CD4-positive, alpha-beta memory T cell (primary cell): ENCODE measurements around the gene HGS. TPM values are rescaled to one million over a fixed set of nuclear protein-coding genes. Genes with fewer than 3 reads are reported as not detected.

Experiments used
- CTCF ChIA-PET: fragments of 350-600 bp; sonication (Branson Sonifier 250); formaldehyde crosslinking; loops from one replicate; lab custom pipeline; 2021; ENCODE audit warnings: inconsistent platforms; ENCODE audit not compliant: partially characterized antibody; lab: Charles Lee
- POLR2A ChIA-PET: fragments of 350-600 bp; sonication (Branson Sonifier 250); formaldehyde crosslinking; loops from one replicate; lab custom pipeline; 2021; ENCODE audit not compliant: partially characterized antibody; lab: Charles Lee
- DNase-seq, 5 donors: peaks; one replicate each; pipeline versions ENCODE4 v3.0.0 to v3.0.0-alpha.2; 2020 to 2022; ENCODE audit warnings: mixed read lengths in 1 of 5
- H3K27ac ChIP-seq: one replicate; pipeline ENCODE4 v1.7.0; 2013; ENCODE audit warnings: low read depth, low read length
- H3K27me3 ChIP-seq: 2 replicates; pipeline ENCODE4 v1.7.0; 2013; ENCODE audit warnings: mild to moderate bottlenecking, low read length, moderate library complexity; ENCODE audit not compliant: insufficient read depth
- H3K36me3 ChIP-seq: 2 replicates; pipeline ENCODE4 v1.7.0; 2013; ENCODE audit warnings: mild to moderate bottlenecking, low read length, moderate library complexity; ENCODE audit not compliant: insufficient read depth
- H3K4me1 ChIP-seq: 2 replicates; pipeline ENCODE4 v1.7.0; 2013; ENCODE audit warnings: mild to moderate bottlenecking, low read length, moderate library complexity; ENCODE audit not compliant: insufficient read depth
- H3K4me3 ChIP-seq, 2 donors: one replicate each; pipeline ENCODE4 v1.7.0; 2013; ENCODE audit warnings: low read length in 2 of 2, mild to moderate bottlenecking in 1 of 2
- H3K9me3 ChIP-seq, 2 donors: one replicate each; pipeline ENCODE4 v1.7.0; 2013; ENCODE audit warnings: low read length in 2 of 2, control low read depth in 1 of 2; ENCODE audit not compliant: control insufficient read depth in 1 of 2
- H3K27ac Mint-ChIP-seq, 7 donors: one replicate each; pipeline ENCODE4 v1.8.0; 2020 to 2021; ENCODE audit warnings: mixed read lengths in 7 of 7, mild to moderate bottlenecking in 6 of 7, inconsistent platforms in 3 of 7, moderate library complexity in 3 of 7
- H3K27me3 Mint-ChIP-seq, 2 donors: one replicate each; pipeline ENCODE4 v1.8.0; 2020 to 2021; ENCODE audit warnings: mixed read lengths in 2 of 2
- H3K36me3 Mint-ChIP-seq, 2 donors: one replicate each; pipeline ENCODE4 v1.8.0; 2020 to 2021; ENCODE audit warnings: mixed read lengths in 2 of 2, inconsistent platforms in 1 of 2, mild to moderate bottlenecking in 1 of 2
- H3K4me1 Mint-ChIP-seq, 4 donors: one replicate each; pipeline ENCODE4 v1.8.0; 2020 to 2021; ENCODE audit warnings: mixed read lengths in 4 of 4, mild to moderate bottlenecking in 1 of 4
- H3K4me3 Mint-ChIP-seq, 8 donors: one replicate each; pipeline ENCODE4 v1.8.0; 2020 to 2021; ENCODE audit warnings: mixed read lengths in 8 of 8, mild to moderate bottlenecking in 7 of 8, moderate library complexity in 6 of 8, inconsistent platforms in 3 of 8
- H3K9me3 Mint-ChIP-seq, 8 donors: one replicate each; pipeline ENCODE4 v1.8.0; 2020 to 2021; ENCODE audit warnings: mixed read lengths in 8 of 8, mild to moderate bottlenecking in 5 of 8, inconsistent platforms in 3 of 8, moderate library complexity in 1 of 8
- intact Hi-C: fragments of 100-400 bp; cut with micrococcal nuclease; formaldehyde crosslinking; loops from one replicate; pipeline ENCODE4 v1.15.1; 2023
- polyA plus RNA-seq, 2 donors: library from polyadenylated mRNA; unstranded; fragments of 300-500 nt; fragmentation: Illumina TruSeq; gene quantifications; one replicate each; pipeline ENCODE4 v1.2.3, GENCODE V29; 2021
- total RNA-seq, 2 experiments: library from RNA; stranded (reverse); gene quantifications; one replicate each; pipeline ENCODE4 v1.2.3, GENCODE V29; 2021

Gene HGS
- total and polyA plus RNA-seq, 4 experiments from 2014 or later = 18.9 to 206 (median 114) TPM

DNA sequence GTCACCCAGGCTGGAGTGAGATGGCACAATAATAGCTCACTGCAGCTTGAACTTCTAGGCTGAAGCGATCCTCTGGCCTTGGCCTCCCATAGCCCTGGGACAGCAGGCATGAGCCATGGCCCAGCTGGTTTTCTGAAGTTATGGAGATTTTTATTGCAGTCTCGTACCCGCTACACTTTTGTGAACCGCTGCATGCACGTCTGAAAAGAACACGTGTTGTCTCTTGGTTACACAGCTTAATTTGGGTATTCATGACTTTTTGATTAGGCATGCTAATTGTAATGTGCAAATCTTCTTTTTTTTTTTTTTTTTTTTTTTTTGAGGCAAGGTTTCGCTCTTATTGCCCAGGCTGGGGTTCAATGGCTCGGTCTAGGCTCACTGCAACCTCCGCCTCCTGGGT is 41.6 kb downstream of the HGS start:
- Mint-ChIP-seq H3K4me1 (peaks cover 0 to 3% (median 1%) of the 10 kb centered on the region in 4 donors), H3K27ac (no peak overlapping the region), H3K9me3 (no peaks in the 10 kb centered on the region), H3K4me3 (no peak overlapping the region), H3K27me3 (peaks cover 12 to 15% of the 10 kb centered on the region in 2 donors), H3K36me3 (no peaks in the 10 kb centered on the region)
- Histone ChIP-seq H3K27me3 (no peaks in the 10 kb centered on the region), H3K27ac (no peak overlapping the region), H3K9me3 (no peaks in the 10 kb centered on the region), H3K4me3 (no peak overlapping the region), H3K4me1 (no peaks in the 10 kb centered on the region), H3K36me3 (no peaks in the 10 kb centered on the region)
- ChIA-PET CTCF (interaction anchor here (0.6 to 1.6 kb wide), 2 partner anchors 12 kb away, joined by 3 to 6 read pairs; no protein-coding TSS in a partner anchor), POLR2A (no interaction called here)
- intact Hi-C loops = no loop called here
- no peak for DNase-seq

DNA sequence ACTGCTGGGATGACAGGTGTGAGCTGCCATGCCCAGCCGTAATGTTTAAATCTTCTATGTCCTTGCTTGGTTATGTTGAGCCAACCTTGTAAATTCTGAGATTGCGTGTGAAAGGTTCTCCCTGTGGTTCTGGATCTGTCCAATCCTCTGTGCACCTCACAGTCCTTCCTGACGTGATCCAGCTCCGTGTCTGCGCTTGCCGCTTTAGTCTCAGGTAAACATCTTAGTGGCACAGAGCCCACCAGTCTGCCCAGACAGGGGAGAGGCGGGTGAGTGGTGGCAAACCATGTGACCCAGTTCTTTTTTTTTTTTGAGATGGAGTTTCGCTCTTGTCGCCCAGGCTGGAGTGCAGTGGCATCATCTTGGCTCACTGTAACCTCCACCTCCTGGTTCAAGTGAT is 42.2 kb downstream of the HGS start:
- H3K4me3 Mint-ChIP-seq = no peak overlapping the region
- no peak for DNase-seq
- POLR2A ChIA-PET = no interaction called here
- no peaks in the 10 kb centered on the region for H3K4me1 ChIP-seq
- H3K4me3 ChIP-seq = no peak overlapping the region
- H3K4me1 Mint-ChIP-seq = peaks cover 0 to 3% (median 1%) of the 10 kb centered on the region in 4 donors
- no peaks in the 10 kb centered on the region for H3K36me3 Mint-ChIP-seq
- H3K9me3 ChIP-seq = no peaks in the 10 kb centered on the region
- no peak overlapping the region for H3K27ac Mint-ChIP-seq
- no peaks in the 10 kb centered on the region for H3K36me3 ChIP-seq
- H3K9me3 Mint-ChIP-seq = no peaks in the 10 kb centered on the region
- H3K27me3 Mint-ChIP-seq = peaks cover 14 to 18% of the 10 kb centered on the region in 2 donors
- H3K27ac ChIP-seq = no peak overlapping the region
- intact Hi-C loops = no loop called here
- no peaks in the 10 kb centered on the region for H3K27me3 ChIP-seq
- CTCF ChIA-PET = interaction anchor here (1.6 kb wide), 1 partner anchor 12 kb away, joined by 6 read pairs; no protein-coding TSS in a partner anchor

DNA sequence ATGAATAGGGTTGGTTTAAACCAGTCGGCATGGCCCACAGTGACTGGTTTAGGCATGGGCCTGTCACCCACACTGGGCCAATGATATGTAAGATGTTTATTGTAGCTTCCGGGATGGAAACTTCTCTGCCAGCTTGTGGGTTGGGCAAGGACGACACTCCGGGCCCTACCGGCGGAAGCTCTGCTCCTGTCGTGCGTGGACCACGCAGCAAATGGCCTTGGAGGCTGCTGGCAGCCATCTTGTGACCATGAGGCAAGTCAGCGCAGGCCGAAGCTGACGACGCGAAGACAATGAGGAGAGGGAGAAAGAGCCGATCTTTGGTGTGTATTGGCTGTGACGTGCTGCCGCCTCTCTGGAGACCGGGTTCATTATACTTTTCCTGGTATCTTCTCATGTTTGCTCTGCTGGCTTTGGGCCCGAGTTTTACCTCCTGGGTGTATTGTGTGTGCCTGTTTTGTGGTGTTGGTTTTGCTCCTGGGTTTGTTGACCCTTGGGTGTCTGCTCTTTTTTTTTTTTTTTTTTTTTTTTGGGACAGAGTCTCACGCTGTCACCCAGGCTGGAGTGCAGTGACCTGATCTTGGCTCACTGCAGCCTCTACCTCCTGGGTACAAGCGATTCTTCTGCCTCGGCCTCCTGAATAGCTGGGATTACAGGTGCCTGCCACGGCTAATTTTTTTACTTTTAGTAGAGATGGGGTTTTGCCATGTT is 43.7 kb downstream of the HGS start:
- Histone ChIP-seq H3K4me3 (no peak overlapping the region), H3K36me3 (no peaks in the 10 kb centered on the region), H3K4me1 (no peaks in the 10 kb centered on the region), H3K27ac (no peak overlapping the region), H3K9me3 (no peaks in the 10 kb centered on the region), H3K27me3 (no peaks in the 10 kb centered on the region)
- CTCF ChIA-PET = no interaction called here
- no peak overlapping the region for H3K27ac Mint-ChIP-seq
- H3K9me3 Mint-ChIP-seq = no peaks in the 10 kb centered on the region
- H3K4me3 Mint-ChIP-seq = no peak overlapping the region
- H3K36me3 Mint-ChIP-seq = no peaks in the 10 kb centered on the region
- DNase-seq = no peak
- H3K27me3 Mint-ChIP-seq = peaks cover 15 to 19% of the 10 kb centered on the region in 2 donors
- intact Hi-C loops = no loop called here
- H3K4me1 Mint-ChIP-seq = peaks cover 0 to 3% (median 1%) of the 10 kb centered on the region in 4 donors
- POLR2A ChIA-PET = no interaction called here

DNA sequence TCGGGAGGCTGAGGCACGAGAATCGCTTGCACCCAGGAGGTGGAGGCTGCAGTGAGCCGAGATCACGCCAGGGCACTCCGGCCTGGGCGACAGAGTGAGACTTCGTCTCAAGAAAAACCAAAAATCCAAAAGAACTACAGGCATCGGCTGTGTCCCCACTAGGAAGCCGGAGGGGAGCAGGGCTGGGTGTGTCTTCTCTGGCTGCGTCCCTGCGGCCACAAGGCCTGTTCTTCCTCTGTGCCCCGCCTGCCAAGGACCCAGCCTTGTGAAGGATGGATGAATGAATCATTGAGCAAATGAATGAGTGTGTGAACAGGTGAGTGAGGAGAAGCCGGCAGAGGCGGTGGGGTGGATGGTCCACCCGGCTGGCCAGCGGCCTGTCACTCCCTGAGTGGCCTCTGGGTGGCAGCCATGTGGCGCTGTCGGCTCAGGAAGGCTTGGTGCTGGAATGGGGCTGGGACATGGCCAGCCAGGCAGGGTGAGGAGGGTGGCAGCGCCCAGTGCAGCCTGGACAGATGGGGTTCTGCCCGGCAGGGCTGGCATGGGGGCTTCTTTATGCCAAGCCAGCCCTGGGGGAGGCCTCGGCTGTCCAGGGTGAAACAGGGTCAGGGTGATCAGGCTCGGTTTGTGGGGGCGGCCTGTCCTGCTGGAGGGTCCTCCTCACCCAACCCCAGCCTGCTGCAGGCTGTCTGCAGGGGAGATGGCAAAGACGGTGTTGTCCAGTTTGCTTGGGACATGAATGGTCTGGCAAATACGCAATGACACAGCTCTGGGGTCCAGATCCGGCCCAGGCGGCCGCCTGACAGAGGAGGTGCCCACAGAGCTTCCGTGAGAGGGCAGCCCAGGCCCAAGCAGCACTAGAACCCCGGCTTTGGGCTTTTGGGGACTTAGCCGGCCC is 49.9 kb downstream of the HGS start:
- intact Hi-C loops = no loop called here
- Mint-ChIP-seq H3K4me3 (no peak overlapping the region), H3K27me3 (peaks cover 11 to 14% of the 10 kb centered on the region in 2 donors), H3K4me1 (peaks cover 0 to 7% (median 6%) of the 10 kb centered on the region in 4 donors), H3K9me3 (peaks cover 0 to 1% (median 0%) of the 10 kb centered on the region in 8 donors), H3K36me3 (no peaks in the 10 kb centered on the region), H3K27ac (peak overlapping the region in 1 of 7 donors; percentile 19)
- ChIA-PET POLR2A (no interaction called here), CTCF (no interaction called here)
- Histone ChIP-seq H3K4me3 (no peak overlapping the region), H3K4me1 (no peaks in the 10 kb centered on the region), H3K27me3 (no peaks in the 10 kb centered on the region), H3K9me3 (no peaks in the 10 kb centered on the region), H3K27ac (no peak overlapping the region), H3K36me3 (no peaks in the 10 kb centered on the region)
- peak in 4 of 5 donors; percentile 43 to 50 (median 46) for DNase-seq

DNA sequence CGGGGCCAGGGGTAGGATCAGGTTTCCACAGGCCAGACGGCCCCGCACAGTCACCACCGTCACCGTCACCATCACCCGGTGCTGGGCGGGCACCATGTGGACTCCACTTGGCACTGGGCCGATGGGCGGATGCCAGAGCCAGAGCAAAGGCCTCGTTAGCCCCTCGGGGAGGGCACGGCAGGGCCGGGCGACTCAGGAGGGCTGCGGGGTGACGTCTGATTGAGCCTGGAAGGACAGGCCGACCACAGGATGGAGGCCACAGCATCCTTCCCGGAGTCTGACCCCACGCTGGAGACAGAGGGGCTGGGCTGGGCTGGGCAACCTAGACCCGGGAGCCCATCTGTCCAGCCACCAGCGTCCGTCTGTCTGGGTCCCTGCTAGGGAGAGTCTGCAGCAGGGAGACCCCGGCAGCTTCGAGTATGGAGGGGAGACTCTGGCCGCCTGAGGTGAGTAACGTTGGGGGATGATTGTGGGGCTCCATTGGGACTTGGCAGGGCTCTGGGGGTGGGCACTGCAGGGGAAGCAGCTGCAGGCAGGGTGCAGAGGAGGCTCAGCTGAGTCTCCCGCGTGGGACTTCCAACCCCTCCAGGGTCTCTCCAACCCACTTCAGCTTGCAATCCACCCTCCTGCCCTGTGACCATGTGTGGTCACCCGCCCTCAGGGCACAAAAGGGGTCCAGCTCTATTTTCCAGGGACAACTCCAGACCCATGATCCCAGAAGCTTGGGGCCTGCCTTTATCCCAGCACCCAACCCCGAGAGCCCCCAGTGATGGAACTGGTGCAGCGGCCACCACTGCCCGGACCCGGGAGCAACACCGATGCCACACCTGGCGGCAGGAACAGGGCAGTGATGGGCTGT is 50.8 kb downstream of the HGS start:
- no peak overlapping the region for H3K27ac Mint-ChIP-seq

DNA sequence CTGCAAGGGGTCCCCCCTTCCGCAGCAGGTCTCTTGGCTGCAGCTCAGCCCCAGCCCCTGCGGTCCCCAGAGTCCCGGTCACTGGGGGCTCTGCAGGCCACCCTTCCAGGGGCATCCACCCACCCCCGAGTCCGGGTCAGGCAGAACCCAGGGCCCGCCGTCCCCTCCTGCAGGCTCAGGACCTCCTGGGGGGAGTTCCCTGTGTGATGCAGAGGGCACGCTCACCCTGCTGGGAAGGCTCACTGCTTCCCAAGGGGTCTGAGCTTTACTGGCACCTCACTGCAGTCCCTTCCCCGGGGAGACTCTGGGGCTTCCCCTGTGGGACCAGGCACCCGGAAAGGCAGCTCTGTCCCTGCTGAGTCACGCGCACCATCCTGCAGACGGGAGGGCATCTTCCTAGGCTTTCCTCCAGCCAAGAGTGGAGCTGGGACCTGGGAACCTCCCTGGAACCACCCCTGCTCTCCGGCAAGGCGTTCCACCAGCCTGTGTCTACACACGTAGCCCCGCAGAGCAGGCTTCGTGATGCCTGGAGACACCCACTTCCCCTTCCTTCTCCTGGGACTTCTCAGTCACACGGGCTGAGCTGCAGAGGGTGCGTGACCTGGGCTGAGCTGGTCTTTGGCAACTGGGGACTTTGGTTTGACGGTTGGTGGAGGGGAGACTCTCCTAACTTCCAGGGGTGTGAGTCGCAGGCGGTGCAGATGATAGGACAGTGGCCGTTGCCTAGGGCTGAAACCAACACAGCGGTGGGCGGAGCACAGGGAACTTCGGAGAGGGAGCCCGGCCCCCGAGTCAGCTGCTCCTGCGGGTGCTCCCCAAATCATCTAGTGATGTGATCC is 51.7 kb downstream of the HGS start:
- POLR2A ChIA-PET = interaction anchor here (0.7 kb wide), 1 partner anchor 136 kb away, joined by 3 read pairs; no protein-coding TSS in a partner anchor
- Mint-ChIP-seq H3K27ac (no peak overlapping the region), H3K36me3 (no peaks in the 10 kb centered on the region), H3K4me1 (peaks cover 0 to 7% (median 6%) of the 10 kb centered on the region in 4 donors), H3K27me3 (peaks cover 6 to 12% of the 10 kb centered on the region in 2 donors), H3K4me3 (peak overlapping the region in 6 of 8 donors; percentile 49 to 70 (median 66)), H3K9me3 (peaks cover 0 to 1% (median 0%) of the 10 kb centered on the region in 8 donors)
- no peaks in the 10 kb centered on the region for H3K36me3 ChIP-seq
- no peak overlapping the region for H3K4me3 ChIP-seq
- H3K27me3 ChIP-seq = no peaks in the 10 kb centered on the region
- DNase-seq = no peak
- no peak overlapping the region for H3K27ac ChIP-seq
- H3K9me3 ChIP-seq = no peaks in the 10 kb centered on the region
- intact Hi-C loops = no loop called here
- H3K4me1 ChIP-seq = no peaks in the 10 kb centered on the region
- CTCF ChIA-PET = interaction anchor here (0.7 to 1.9 kb wide), 4 partner anchors 16 to 218 kb away, joined by 3 to 5 read pairs (median 3); no protein-coding TSS in a partner anchor

More for the DNA sequence above, 50.8 kb downstream of the HGS start:
- Mint-ChIP-seq H3K9me3 (peaks cover 0 to 1% (median 0%) of the 10 kb centered on the region in 8 donors), H3K4me3 (no peak overlapping the region), H3K4me1 (peaks cover 0 to 7% (median 6%) of the 10 kb centered on the region in 4 donors), H3K36me3 (no peaks in the 10 kb centered on the region), H3K27me3 (peaks cover 11 to 14% of the 10 kb centered on the region in 2 donors)
- no peak for DNase-seq
- intact Hi-C loops = no loop called here
- Histone ChIP-seq H3K27me3 (no peaks in the 10 kb centered on the region), H3K4me3 (no peak overlapping the region), H3K9me3 (no peaks in the 10 kb centered on the region), H3K36me3 (no peaks in the 10 kb centered on the region), H3K27ac (no peak overlapping the region), H3K4me1 (no peaks in the 10 kb centered on the region)
- CTCF ChIA-PET = interaction anchor here (1.9 kb wide), 1 partner anchor 219 kb away, joined by 5 read pairs; no protein-coding TSS in a partner anchor
- POLR2A ChIA-PET = no interaction called here
